Measurements from ENCODE around the gene SOX13.

GRCh38 chr1:204153667-204154066, 80.8 kb downstream of the SOX13 start:
- TF ChIP-seq CTCF (IDR thresholded peaks at IDR 0.05; ENCODE audit: insufficient read depth, low read length): no peak
- no peak for TF ChIP-seq REST (IDR thresholded peaks at IDR 0.05; ENCODE audit: insufficient replicate concordance, low read depth)
- no peak for TF ChIP-seq POLR2AphosphoS5 (IDR thresholded peaks at IDR 0.05; ENCODE audit: low read depth)
